Ectodermal cell (in vitro differentiated cells): ENCODE measurements around the gene ATG4B.

Source experiments
- H3K27ac ChIP-seq: 2 replicates; pipeline ENCODE4 v1.7.0; 2013; ENCODE audit warnings: mild to moderate bottlenecking, low read depth, low read length; ENCODE audit not compliant: insufficient read depth, poor library complexity, severe bottlenecking
- H3K27me3 ChIP-seq: 2 replicates; pipeline ENCODE4 v1.7.0; 2013; ENCODE audit warnings: mild to moderate bottlenecking, low read length; ENCODE audit not compliant: insufficient read depth, control insufficient read depth, poor library complexity, severe bottlenecking
- H3K36me3 ChIP-seq: one replicate; pipeline ENCODE4 v1.7.0; 2013; ENCODE audit warnings: low read length; ENCODE audit not compliant: control insufficient read depth, insufficient read depth
- H3K4me1 ChIP-seq: one replicate; pipeline ENCODE4 v1.7.0; 2013; ENCODE audit warnings: low read length; ENCODE audit not compliant: control insufficient read depth, insufficient read depth
- H3K4me3 ChIP-seq: 2 replicates; pipeline ENCODE4 v1.7.0; 2013; ENCODE audit warnings: low read depth, low read length, control low read depth; ENCODE audit not compliant: insufficient read depth
- H3K9me3 ChIP-seq: 2 replicates; pipeline ENCODE4 v1.7.0; 2013; ENCODE audit warnings: mild to moderate bottlenecking, low read length, moderate library complexity; ENCODE audit not compliant: control insufficient read depth
- WGBS, 2 experiments: methylation state at CpG; one replicate each; pipeline ENCODE4 v1.1.7; 2013; ENCODE audit warnings: missing lambda C conversion rate in 2 of 2; 5-methylcytosine and 5-hydroxymethylcytosine counted together

Gene ATG4B

DNA sequence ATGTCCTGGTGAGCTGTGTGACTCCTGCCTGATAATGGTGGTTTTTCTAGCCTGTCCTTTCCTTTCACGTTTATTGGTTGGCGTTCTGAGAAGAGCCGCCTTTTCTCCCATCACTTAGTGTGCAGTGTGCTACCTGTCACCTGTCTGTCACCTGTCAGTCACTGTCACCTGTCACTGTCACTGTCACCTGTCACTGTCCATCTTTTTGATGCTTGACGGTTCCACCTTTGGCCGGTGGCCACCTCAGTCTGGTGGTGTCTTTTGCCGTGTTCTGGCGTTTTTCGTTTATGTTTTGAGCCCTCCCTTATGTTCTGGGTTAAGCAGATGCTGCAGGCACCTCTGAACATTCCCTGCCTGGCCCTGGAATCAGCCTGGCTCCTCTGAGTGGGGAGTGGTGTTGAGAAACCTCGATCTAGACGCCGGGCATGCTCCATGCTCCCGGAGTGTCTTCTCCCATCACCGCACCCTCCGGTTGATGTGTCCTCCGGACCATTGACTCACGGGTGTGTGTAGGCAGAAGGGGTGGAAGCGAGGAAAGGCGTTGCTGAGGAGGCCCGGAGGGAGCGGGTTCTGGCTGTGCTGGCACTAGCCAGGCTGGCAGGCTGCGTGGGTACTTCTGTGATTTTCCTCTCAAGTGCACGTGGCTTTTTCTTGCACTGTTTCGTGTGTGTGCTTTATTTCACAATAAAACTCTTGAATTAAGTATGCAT lies 28.4 kb downstream of the ATG4B start:
- H3K27me3 ChIP-seq = no peaks in the 10 kb centered on the region
- no peak overlapping the region for H3K4me3 ChIP-seq
- peaks cover 18% of the 10 kb centered on the region for H3K4me1 ChIP-seq
- H3K27ac ChIP-seq = peak overlapping the region; percentile 26
- peaks cover 10% of the 10 kb centered on the region for H3K36me3 ChIP-seq
- no peaks in the 10 kb centered on the region for H3K9me3 ChIP-seq
- 92% methylated on average over 22 to 23 of the region's 23 CpGs for WGBS, 2 experiments

DNA sequence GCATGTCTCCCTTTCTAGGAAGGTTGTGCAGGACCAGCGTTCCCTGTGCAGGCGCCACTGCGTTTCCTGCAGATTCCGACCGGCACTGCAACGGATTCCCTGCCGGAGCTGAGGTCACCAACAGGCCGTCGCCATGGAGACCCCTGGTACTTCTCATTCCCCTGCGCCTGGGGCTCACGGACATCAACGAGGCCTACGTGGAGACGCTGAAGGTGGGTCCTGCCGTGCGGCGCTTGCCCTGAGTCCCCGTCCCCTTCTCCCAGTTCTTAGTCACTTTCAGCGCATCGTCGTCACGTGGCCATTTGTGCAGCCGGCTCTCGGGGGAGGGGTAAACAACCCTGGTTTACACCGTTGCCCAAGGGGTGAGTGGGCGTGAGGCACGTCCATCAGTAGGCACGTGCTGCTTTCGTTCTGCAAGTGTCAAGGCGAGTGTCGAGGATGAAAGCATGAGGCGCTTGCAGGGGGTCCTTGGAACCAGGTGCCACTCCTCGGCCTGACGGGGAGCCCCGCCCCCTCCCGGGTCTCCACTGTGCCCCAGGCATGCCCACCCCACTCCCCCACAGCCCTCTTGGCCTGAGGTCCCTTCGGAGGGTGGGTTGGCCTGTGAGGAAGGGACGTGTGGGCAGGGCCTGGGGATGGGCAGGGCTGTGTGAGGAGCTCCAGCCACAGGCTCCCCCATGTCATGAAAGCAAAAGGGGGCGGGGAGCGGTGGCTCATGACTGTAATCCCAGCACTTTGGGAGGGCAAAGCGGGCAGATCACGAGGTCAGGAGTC lies 29.3 kb downstream of the ATG4B start:
- H3K9me3 ChIP-seq = no peaks in the 10 kb centered on the region
- H3K36me3 ChIP-seq = peaks cover 17% of the 10 kb centered on the region
- 68 to 76% methylated on average over 42 of the region's 42 CpGs for WGBS, 2 experiments

DNA sequence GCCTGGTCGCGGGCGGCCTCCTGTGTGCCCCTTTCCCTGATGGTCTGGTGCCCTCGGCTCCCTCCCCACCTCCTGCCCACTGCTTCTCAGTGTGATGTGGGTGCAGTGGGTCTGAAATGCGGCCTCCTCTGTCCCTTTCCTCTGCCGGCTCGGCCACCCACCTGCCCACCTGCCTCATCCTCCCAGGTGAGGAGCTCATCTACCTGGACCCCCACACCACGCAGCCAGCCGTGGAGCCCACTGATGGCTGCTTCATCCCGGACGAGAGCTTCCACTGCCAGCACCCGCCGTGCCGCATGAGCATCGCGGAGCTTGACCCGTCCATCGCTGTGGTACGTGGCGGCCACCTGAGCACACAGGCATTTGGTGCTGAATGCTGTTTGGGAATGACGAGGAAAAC lies 30.9 kb downstream of the ATG4B start:
- Histone ChIP-seq H3K27ac (no peak overlapping the region), H3K4me3 (no peak overlapping the region), H3K4me1 (peaks cover 18% of the 10 kb centered on the region), H3K27me3 (no peaks in the 10 kb centered on the region), H3K36me3 (peaks cover 17% of the 10 kb centered on the region), H3K9me3 (no peaks in the 10 kb centered on the region)
- 95 to 98% methylated on average over 21 of the region's 21 CpGs for WGBS, 2 experiments

More for the DNA sequence above, 29.3 kb downstream of the ATG4B start:
- Histone ChIP-seq H3K27ac (no peak overlapping the region), H3K27me3 (no peaks in the 10 kb centered on the region), H3K4me3 (no peak overlapping the region), H3K4me1 (peaks cover 18% of the 10 kb centered on the region)

DNA sequence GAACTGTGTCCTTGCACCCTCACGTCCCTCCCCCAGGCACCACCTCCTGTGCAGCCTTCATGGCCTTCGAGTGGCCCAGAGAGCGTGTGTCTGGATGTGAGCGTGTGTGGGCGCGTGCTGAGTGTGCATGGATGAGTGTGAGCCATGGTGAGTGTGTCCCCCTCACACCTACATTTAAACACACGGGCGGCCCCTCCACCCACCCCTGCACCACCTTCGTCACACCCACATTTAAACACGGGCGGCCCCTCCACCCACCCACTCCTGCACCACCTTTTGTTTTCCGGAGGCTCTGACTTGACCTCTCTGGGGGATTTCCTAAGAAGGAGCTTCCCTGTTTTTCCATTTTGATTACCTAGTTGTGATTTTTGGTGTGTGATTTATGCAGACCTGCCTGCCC lies 31.3 kb downstream of the ATG4B start:
- Histone ChIP-seq H3K9me3 (no peaks in the 10 kb centered on the region), H3K36me3 (peaks cover 17% of the 10 kb centered on the region), H3K4me3 (no peak overlapping the region), H3K27ac (no peak overlapping the region), H3K4me1 (peaks cover 18% of the 10 kb centered on the region), H3K27me3 (no peaks in the 10 kb centered on the region)
- 97 to 98% methylated on average over 12 of the region's 12 CpGs for WGBS, 2 experiments

DNA sequence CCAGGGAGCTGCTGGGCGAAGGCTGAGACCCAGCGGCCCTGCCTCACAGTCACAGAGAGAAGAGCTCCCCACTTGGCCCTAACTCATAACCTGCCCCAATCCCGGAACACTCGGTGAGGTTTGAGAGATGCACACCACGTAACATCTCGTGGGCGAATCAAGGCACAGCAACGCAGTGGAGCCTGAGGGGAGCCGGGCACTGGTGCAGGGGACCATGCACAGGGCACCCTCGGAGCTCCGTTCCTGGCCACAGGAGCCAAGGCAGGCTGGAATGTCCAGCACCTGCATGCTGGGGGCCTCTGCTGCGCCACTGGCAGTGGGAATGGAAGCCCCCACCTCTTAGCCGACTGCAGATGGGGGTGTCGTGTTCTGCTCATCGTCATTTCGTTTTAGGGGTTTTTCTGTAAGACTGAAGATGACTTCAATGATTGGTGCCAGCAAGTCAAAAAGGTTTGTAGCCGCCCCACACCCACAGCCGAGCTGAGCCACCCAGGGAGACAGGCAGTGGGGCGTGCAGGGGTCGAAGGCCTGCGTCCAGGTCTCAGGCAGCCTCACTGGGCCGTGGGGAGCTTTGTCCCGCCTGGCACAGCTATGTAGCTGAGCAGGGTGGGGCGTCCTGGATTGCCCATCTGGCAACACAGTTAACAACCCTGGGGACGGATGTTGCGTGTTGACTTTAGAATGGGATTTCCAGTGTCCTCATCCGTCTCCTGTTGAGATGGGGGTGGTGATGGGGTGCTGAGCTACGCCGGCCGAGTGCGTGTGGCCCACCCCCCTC lies 33.0 kb downstream of the ATG4B start:
- peaks cover 14% of the 10 kb centered on the region for H3K4me1 ChIP-seq
- peaks cover 17% of the 10 kb centered on the region for H3K36me3 ChIP-seq
- H3K27ac ChIP-seq = no peak overlapping the region
- no peaks in the 10 kb centered on the region for H3K9me3 ChIP-seq
- 92 to 93% methylated on average over 31 of the region's 31 CpGs for WGBS, 2 experiments
- H3K27me3 ChIP-seq = no peaks in the 10 kb centered on the region
- no peak overlapping the region for H3K4me3 ChIP-seq

DNA sequence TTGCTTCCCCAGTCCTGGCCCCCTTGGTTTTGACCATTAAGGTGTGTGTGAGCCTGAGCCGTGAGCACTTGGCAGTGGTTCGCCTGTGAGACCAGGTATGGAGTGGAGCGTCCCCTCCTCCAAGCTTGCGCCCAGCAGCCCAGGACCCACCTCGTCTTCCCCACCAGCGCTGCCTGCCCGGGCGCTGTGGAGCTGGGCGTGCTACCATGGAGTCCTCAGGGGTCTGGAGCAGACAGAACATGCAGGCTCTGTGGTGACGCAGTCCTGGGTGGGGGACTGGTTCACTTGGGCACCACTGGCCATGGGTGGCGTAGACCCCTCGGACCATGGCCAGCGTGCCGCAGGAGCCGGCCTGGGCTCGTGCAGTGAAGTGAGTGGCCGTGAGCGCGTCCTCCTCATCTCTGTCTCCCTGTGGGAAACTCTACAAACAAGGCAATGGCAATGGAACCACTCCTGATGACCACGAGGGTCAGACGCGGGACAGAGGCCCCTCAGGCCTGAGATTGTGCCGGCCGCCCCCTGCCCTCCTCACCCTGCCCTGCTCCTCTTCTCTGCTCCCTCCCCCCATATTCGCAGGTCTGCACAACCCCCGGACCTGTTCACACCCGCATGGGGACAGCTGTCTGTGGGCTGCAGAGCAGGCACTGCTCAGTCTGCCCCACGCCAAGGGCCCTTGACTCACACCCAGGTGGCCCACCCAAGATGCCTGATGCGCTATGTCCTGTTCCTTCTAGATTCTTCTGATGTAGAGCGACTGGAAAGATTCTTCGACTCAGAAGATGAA lies 34.2 kb downstream of the ATG4B start:
- Histone ChIP-seq H3K4me1 (peaks cover 4% of the 10 kb centered on the region), H3K36me3 (peaks cover 22% of the 10 kb centered on the region), H3K27me3 (no peaks in the 10 kb centered on the region), H3K27ac (no peak overlapping the region), H3K4me3 (no peak overlapping the region), H3K9me3 (no peaks in the 10 kb centered on the region)
- WGBS, 2 experiments = 94 to 95% methylated on average over 31 of the region's 31 CpGs

DNA sequence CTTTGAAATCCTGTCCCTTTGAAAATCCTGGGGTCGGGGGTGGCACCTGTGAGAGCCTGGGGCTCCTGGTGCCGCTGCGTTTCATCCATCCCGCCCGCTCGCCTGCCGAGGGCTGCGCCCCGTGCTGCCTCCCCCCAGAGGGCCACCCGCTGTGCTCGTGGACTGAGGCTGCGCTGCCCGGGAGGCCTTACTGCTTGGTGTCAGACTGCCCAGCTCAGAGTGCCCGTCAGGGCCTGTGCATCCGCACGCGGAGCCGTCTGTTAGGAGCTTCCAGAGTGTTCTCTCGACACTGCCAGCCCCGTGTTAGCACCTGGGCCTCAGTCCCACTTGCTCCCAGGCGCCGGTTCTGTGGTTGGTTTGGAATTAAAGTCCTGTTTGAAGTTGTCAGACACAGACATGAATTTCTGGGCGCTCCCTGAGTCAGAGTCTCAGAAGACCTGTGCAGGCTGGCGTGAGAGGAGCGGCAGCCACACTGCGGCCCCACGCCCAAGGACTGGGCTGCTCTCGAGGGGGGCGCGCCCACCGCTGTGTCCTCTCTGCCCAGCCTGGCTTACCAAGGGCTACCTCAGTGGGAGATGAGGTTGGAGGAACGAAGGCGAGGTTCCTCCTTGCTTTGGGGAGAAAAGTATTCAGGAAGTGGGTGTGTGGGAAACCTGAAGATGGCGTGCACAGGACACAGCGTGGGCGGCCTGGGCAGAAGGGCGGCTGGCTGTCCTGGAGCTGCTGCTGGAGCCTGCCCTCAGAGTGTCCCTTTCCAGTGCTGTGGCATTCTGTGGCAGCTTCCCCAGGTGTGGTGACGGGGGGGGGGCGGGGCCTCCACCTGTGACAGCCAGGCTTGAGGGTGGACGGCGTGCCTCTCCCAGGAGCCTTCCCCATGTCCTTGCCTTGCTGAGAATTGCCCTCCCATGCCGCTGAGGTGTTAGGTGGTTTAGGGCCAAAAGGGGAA lies 35.0 kb downstream of the ATG4B start:
- no peak overlapping the region for H3K4me3 ChIP-seq
- H3K4me1 ChIP-seq = no peaks in the 10 kb centered on the region
- 95 to 96% methylated on average over 42 of the region's 42 CpGs for WGBS, 2 experiments
- no peaks in the 10 kb centered on the region for H3K27me3 ChIP-seq
- H3K36me3 ChIP-seq = peaks cover 28% of the 10 kb centered on the region
- no peak overlapping the region for H3K27ac ChIP-seq
- no peaks in the 10 kb centered on the region for H3K9me3 ChIP-seq

DNA sequence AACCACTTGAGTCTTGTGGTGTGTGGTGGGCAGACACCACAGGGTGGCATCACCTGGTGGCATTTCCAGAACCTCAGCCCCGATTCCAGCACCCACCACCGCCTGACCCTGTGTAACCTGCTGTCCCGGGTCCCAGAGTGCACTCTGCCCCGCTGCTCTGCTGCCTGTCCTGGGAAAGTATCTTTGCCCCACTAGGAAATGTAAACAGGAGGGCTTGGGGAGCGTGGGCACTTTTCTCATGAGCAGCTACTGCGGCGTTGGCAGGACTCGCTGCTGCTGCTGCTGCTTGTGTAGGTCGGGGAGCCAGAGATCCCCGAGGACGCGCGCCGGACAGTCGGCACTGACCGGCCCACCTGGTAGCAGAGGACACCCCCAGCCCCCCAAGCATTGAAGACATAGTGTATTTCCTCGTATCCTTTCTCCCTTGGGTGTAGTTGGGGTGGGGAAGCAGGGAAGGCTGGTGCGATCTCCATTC lies 35.7 kb downstream of the ATG4B start:
- Histone ChIP-seq H3K9me3 (no peaks in the 10 kb centered on the region), H3K27ac (no peak overlapping the region), H3K4me1 (no peaks in the 10 kb centered on the region), H3K36me3 (peaks cover 25% of the 10 kb centered on the region), H3K27me3 (no peaks in the 10 kb centered on the region), H3K4me3 (no peak overlapping the region)
- 94 to 95% methylated on average over 18 of the region's 18 CpGs for WGBS, 2 experiments
